Lung (tissue), 12 donors: Measurements from ENCODE around the gene OR10A4. TPM values are rescaled to one million over a fixed set of nuclear protein-coding genes. Genes with fewer than 3 reads are reported as not detected.

ENCODE experiments used
- ATAC-seq: fragments of 200-7000 bp; cut with Tn5 transposase; one replicate; pipeline ENCODE4 v1.9.1; 2020; ENCODE audit warnings: moderate number of reproducible peaks; ENCODE audit not compliant: insufficient read depth, low FRiP score
- DNase-seq, 3 donors: peaks; one replicate each; pipeline ENCODE4 v3.0.0-alpha.2; 2013 to 2017
- H3K27ac ChIP-seq, 2 donors: one replicate each; pipeline ENCODE4 v1.5.1; 2013; ENCODE audit warnings: mild to moderate bottlenecking in 2 of 2, moderate library complexity in 2 of 2, control low read depth in 1 of 2, inconsistent platforms in 1 of 2, low read depth in 1 of 2, low read length in 1 of 2
- H3K27me3 ChIP-seq, 3 donors: one replicate each; pipeline ENCODE4 v1.5.1; 2013; ENCODE audit warnings: low read length in 2 of 3; ENCODE audit not compliant: control insufficient read depth in 3 of 3, insufficient read depth in 3 of 3
- H3K36me3 ChIP-seq, 4 donors: one replicate each; pipeline ENCODE4 v1.5.1; 2013; ENCODE audit warnings: low read length in 4 of 4, mild to moderate bottlenecking in 1 of 4, moderate library complexity in 1 of 4; ENCODE audit not compliant: control insufficient read depth in 4 of 4, insufficient read depth in 4 of 4
- H3K4me1 ChIP-seq, 5 donors: one replicate each; pipeline ENCODE4 v1.5.1; 2013; ENCODE audit warnings: low read length in 5 of 5, mild to moderate bottlenecking in 2 of 5, moderate library complexity in 1 of 5; ENCODE audit not compliant: control insufficient read depth in 5 of 5, insufficient read depth in 5 of 5
- H3K4me3 ChIP-seq: one replicate; pipeline ENCODE4 v1.5.1; 2013; ENCODE audit warnings: mild to moderate bottlenecking, control low read depth, moderate library complexity
- H3K9ac ChIP-seq, 2 donors: one replicate each; pipeline ENCODE4 v1.5.1; 2013; ENCODE audit warnings: low read length in 2 of 2, control low read depth in 1 of 2; ENCODE audit not compliant: insufficient read depth in 1 of 2
- H3K9me3 ChIP-seq, 4 donors: one replicate each; pipeline ENCODE4 v1.5.1; 2013; ENCODE audit warnings: low read length in 3 of 4, mild to moderate bottlenecking in 1 of 4, moderate library complexity in 1 of 4; ENCODE audit not compliant: control insufficient read depth in 4 of 4, insufficient read depth in 3 of 4
- CTCF ChIP-seq: IDR thresholded peaks from 2 replicates; pipeline ENCODE4 v1.5.1; 2012; ENCODE audit warnings: mild to moderate bottlenecking; ENCODE audit errors: control extremely low read depth, extremely low read depth
- WGBS, 2 donors: extraction: QIAGEN DNeasy Blood & Tissue Kit; methylation state at CpG; one replicate each; pipeline ENCODE4 v1.1.7; 2013; 5-methylcytosine and 5-hydroxymethylcytosine counted together
- polyA plus RNA-seq, 2 donors: library from polyadenylated mRNA; stranded (reverse); fragments of 200-250 nt; gene quantifications; one replicate each; pipeline ENCODE4 v1.2.1, GENCODE V29; 2013
- total RNA-seq, 2 donors: library from RNA; depleted of rRNA in 1 of 2; stranded (reverse); fragments of >200 nt in 1 of 2; gene quantifications; one replicate each; pipeline ENCODE4 v1.2.1, GENCODE V29; 2014 to 2021
- donor health status: control.
- donor health status: control.
- donor health status: Bipolar disorder and iron deficiency.
- donor health status: healthy.
- donor health status: DM: yes; HTN: yes; CAD: no.

Gene OR10A4
- total and polyA plus RNA-seq, 4 donors, result not detected

GRCh38 chr11:6856871-6857270, 19.6 kb upstream of the OR10A4 start:
- no peak for ATAC-seq
- 49 to 82% methylated on average over 3 of the region's 3 CpGs for WGBS, 2 donors
- TF ChIP-seq CTCF, result no peak
- no peak overlapping the region for H3K4me3 ChIP-seq
- peaks cover 0 to 8% (median under 1%) of the 10 kb centered on the region in 4 donors for H3K9me3 ChIP-seq
- H3K36me3 ChIP-seq, result no peaks in the 10 kb centered on the region
- H3K9ac ChIP-seq, result no peak overlapping the region
- no peaks in the 10 kb centered on the region for H3K27me3 ChIP-seq
- no peak for DNase-seq
- no peak overlapping the region for H3K27ac ChIP-seq
- H3K4me1 ChIP-seq, result no peaks in the 10 kb centered on the region

- H3K9ac ChIP-seq, result no peak within 1 kb of the TSS
- ATAC-seq (no peak), DNase-seq (no peak)
- WGBS, 2 donors, result 65 to 77% methylated on average over 1 of the region's 1 CpG
- H3K4me3 ChIP-seq, result no peak within 1 kb of the TSS
- no peaks in the 10 kb centered on the region for H3K36me3 ChIP-seq
- no peaks in the 10 kb centered on the region for H3K4me1 ChIP-seq
- H3K27me3 ChIP-seq, result no peaks in the 10 kb centered on the region
- TF ChIP-seq CTCF, result no peak
- H3K9me3 ChIP-seq, result no peaks in the 10 kb centered on the region
- no peak within 1 kb of the TSS for H3K27ac ChIP-seq
Observed at GRCh38 chr11:6862961-6863360, 13.5 kb upstream of the OR10A4 start, which contains the start of gene OR10A2. OR10A2 (plus strand) TSS chr11:6863057; CDS start chr11:6869755, 6,698 bp downstream.

GRCh38 chr11:6864438-6864837, 12.0 kb upstream of the OR10A4 start:
- Histone ChIP-seq H3K4me3 (no peak overlapping the region), H3K9me3 (no peaks in the 10 kb centered on the region), H3K27me3 (no peaks in the 10 kb centered on the region), H3K36me3 (no peaks in the 10 kb centered on the region), H3K27ac (no peak overlapping the region), H3K9ac (no peak overlapping the region), H3K4me1 (no peaks in the 10 kb centered on the region)
- WGBS, 2 donors, result 87 to 93% methylated on average over 1 of the region's 1 CpG
- DNase-seq, result no peak
- TF ChIP-seq CTCF, result no peak
- ATAC-seq, result no peak

GRCh38 chr11:6871278-6871677, 5.1 kb upstream of the OR10A4 start:
- Histone ChIP-seq H3K27me3 (no peaks in the 10 kb centered on the region), H3K36me3 (no peaks in the 10 kb centered on the region), H3K4me3 (no peak overlapping the region), H3K27ac (no peak overlapping the region), H3K9ac (no peak overlapping the region), H3K9me3 (no peaks in the 10 kb centered on the region), H3K4me1 (no peaks in the 10 kb centered on the region)
- 93 to 95% methylated on average over 1 of the region's 1 CpG for WGBS, 2 donors
- TF ChIP-seq CTCF, result no peak
- DNase-seq, result no peak
- no peak for ATAC-seq
